Body of pancreas (tissue), 4 donors: ENCODE measurements around the gene KIAA0586. TPM values are rescaled to one million over a fixed set of nuclear protein-coding genes. Genes with fewer than 3 reads are reported as not detected.
"Not testable (repeated sequence)": the region's sequence is repeated elsewhere in the genome, so short reads cannot be mapped to it uniquely, and the experiment has no call there.

Experiments
- ATAC-seq: fragments of 150-250 bp; one replicate; pipeline ENCODE4 v1.9.1; 2016
- DNase-seq, 4 donors: peaks; one replicate each; pipeline ENCODE4 v3.0.0-alpha.2; 2019
- H3K27ac ChIP-seq, 4 donors: fragments of 200-600 bp; sonication (generic); 1 replicate in 3 of 4; 2 replicates in 1 of 4; pipeline versions ENCODE4 v1.5.1 to v1.6.1; 2016 to 2019; ENCODE audit warnings: mild to moderate bottlenecking in 1 of 4, mixed read lengths in 1 of 4, moderate library complexity in 1 of 4
- H3K27me3 ChIP-seq, 2 donors: fragments of 200-600 bp; sonication (generic); one replicate each; pipeline ENCODE4 v1.6.0; 2016; ENCODE audit warnings: mild to moderate bottlenecking in 1 of 2
- H3K36me3 ChIP-seq, 2 donors: fragments of 200-600 bp; sonication (generic); replicated peaks in 1 of 2; 2 replicates each; pipeline ENCODE4 v1.5.1; 2016; ENCODE audit warnings: low read depth in 2 of 2; ENCODE audit not compliant: insufficient read depth in 1 of 2
- H3K4me1 ChIP-seq: fragments of 200-600 bp; sonication (generic); one replicate; pipeline ENCODE4 v1.6.0; 2016
- H3K4me3 ChIP-seq, 2 donors: fragments of 200-600 bp; sonication (generic); 1 replicate in 1 of 2; 2 replicates in 1 of 2; pipeline ENCODE4 v1.5.1; 2016 to 2019
- H3K9me3 ChIP-seq, 3 donors: fragments of 200-600 bp; sonication (generic); 1 replicate in 2 of 3; 2 replicates in 1 of 3; pipeline ENCODE4 v1.5.1; 2016
- CTCF ChIP-seq, 7 experiments: fragments of 450-650 bp in 4 of 7; fragments of 200-600 bp in 3 of 7; sonication (generic) in 3 of 7; IDR thresholded peaks; one replicate each; pipeline ENCODE4 v1.5.1; 2016 to 2019; ENCODE audit warnings: antibody characterized with exemption in 7 of 7
- POLR2A ChIP-seq, 3 donors: fragments of 450-650 bp; IDR thresholded peaks; one replicate each; pipeline ENCODE4 v1.6.1; 2016; ENCODE audit warnings: antibody characterized with exemption in 3 of 3, mild to moderate bottlenecking in 2 of 3
- WGBS, 2 donors: methylation state at CpG; one replicate each; pipeline ENCODE4 v1.1.5; 2017; 5-methylcytosine and 5-hydroxymethylcytosine counted together
- intact Hi-C: fragments of 100-400 bp; cut with DNase I; formaldehyde crosslinking; loops from one replicate; pipeline ENCODE4 v1.15.1; 2023
- total RNA-seq, 2 donors: library from RNA; depleted of rRNA; stranded (reverse); fragments of >200 nt; gene quantifications; one replicate each; pipeline ENCODE4 v1.1.0, GENCODE V29; 2016

Gene KIAA0586
- total RNA-seq, 2 donors from 2014 or later, result 9.2 to 20.0 TPM

- intact Hi-C loops, result no loop called here
- no peak overlapping the region for H3K27ac ChIP-seq
- no peaks in the 10 kb centered on the region for H3K4me1 ChIP-seq
- DNase-seq (no peak), ATAC-seq (no peak)
- H3K36me3 ChIP-seq, result no peaks in the 10 kb centered on the region
- H3K27me3 ChIP-seq, result no peaks in the 10 kb centered on the region
- TF ChIP-seq POLR2A (IDR thresholded peaks at IDR 0.05), result no peak
- TF ChIP-seq CTCF (IDR thresholded peaks at IDR 0.05), result no peak
- H3K9me3 ChIP-seq, result no peaks in the 10 kb centered on the region
- no peak overlapping the region for H3K4me3 ChIP-seq
- 20 to 38% methylated on average over 1 of the region's 1 CpG for whole genome bisulfite sequencing, 2 donors
Measured at GRCh38 chr14:58575956-58576355, 148.4 kb downstream of the KIAA0586 start.

- ATAC-seq, DNase-seq, H3K4me3 ChIP-seq, H3K27ac ChIP-seq, intact Hi-C loops, H3K9me3 ChIP-seq, H3K27me3 ChIP-seq, H3K4me1 ChIP-seq, H3K36me3 ChIP-seq: not testable (repeated sequence)
Measured at GRCh38 chr14:58580035-58580434, 152.5 kb downstream of the KIAA0586 start.

DNA sequence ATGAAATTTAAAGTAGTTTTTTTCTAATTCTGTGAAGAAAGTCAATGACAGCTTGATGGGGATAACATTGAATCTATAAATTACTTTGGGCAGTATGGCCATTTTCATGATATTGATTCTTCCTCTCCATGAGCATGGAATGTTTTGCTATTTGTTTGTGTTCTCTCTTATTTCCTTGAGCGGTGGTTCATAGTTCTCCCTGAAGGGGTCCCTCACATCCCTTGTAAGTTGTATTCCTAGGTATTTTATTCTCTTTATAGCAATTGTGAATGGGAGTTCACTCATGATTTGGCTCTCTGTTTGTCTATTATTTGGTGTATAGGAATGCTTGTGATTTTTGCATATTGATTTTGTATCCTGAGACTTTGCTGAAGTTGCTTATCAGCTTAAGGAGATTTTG lies 153.9 kb downstream of the KIAA0586 start:
- H3K9me3 ChIP-seq, H3K27me3 ChIP-seq, H3K27ac ChIP-seq, H3K4me1 ChIP-seq, ATAC-seq, intact Hi-C loops, H3K36me3 ChIP-seq, DNase-seq, H3K4me3 ChIP-seq: not testable (repeated sequence)
- 79 to 88% methylated on average over 1 of the region's 1 CpG for WGBS, 2 donors

GRCh38 chr14:58584383-58584782 lies 156.9 kb downstream of the KIAA0586 start:
- 54 to 57% methylated on average over 1 of the region's 1 CpG for WGBS, 2 donors
- no peaks in the 10 kb centered on the region for H3K27me3 ChIP-seq
- DNase-seq, result no peak
- H3K27ac ChIP-seq, result no peak overlapping the region
- H3K9me3 ChIP-seq, result no peaks in the 10 kb centered on the region
- ATAC-seq, result no peak
- H3K4me3 ChIP-seq, result no peak overlapping the region
- no peaks in the 10 kb centered on the region for H3K36me3 ChIP-seq
- H3K4me1 ChIP-seq, result no peaks in the 10 kb centered on the region
- TF ChIP-seq CTCF (IDR thresholded peaks at IDR 0.05), result no peak
- TF ChIP-seq POLR2A (IDR thresholded peaks at IDR 0.05), result no peak
- intact Hi-C loops, result no loop called here

DNA sequence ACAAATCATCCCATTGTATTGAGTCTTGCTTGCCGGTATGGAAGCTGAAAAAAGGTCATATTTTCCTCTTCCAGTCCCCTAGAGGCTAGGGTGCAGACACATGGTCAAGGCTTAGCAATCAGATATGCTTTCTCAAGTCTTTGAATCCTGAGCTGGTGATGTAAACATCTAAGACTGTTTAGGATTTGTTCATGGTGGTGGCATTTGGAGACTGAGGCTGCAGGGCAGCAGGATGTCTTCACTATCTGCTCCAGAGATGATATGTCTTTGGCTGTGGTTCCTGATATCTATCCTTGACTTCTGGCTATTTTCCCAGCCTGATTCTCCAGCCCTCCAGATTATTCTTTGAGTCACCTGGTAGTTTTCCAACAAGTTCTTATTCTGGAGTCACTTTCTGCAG lies 159.8 kb downstream of the KIAA0586 start:
- Histone ChIP-seq H3K9me3 (no peaks in the 10 kb centered on the region), H3K27ac (no peak overlapping the region), H3K27me3 (no peaks in the 10 kb centered on the region), H3K4me3 (no peak overlapping the region), H3K36me3 (no peaks in the 10 kb centered on the region), H3K4me1 (no peaks in the 10 kb centered on the region)
- 50 to 72% methylated on average over 1 of the region's 1 CpG for WGBS, 2 donors
- no peak for TF ChIP-seq CTCF (IDR thresholded peaks at IDR 0.05)
- TF ChIP-seq POLR2A (IDR thresholded peaks at IDR 0.05), result no peak
- no peak for DNase-seq
- ATAC-seq, result no peak
- intact Hi-C loops, result no loop called here

DNA sequence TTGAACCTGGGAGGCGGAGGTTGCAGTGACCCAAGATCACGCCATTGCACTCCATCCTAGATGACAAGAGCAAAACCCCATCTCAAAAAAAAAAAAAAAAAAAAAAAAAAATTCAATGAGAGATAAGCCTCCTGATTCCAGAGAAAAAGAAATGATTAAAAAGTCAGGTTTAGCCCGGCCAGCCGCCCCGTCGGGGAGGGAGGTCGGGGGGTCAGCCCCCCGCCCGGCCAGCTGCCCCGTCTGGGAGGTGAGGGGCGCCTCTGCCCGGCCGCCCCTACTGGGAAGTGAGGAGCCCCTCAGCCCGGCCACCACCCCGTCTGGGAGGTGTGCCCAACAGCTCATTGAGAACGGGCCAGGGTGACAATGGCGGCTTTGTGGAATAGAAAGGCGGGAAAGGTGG lies 160.8 kb downstream of the KIAA0586 start:
- WGBS, 2 donors, result 80 to 86% methylated on average over 10 to 18 of the region's 18 CpGs

More for the DNA sequence above, 160.8 kb downstream of the KIAA0586 start:
- H3K27me3 ChIP-seq, H3K9me3 ChIP-seq, H3K36me3 ChIP-seq, intact Hi-C loops, ATAC-seq, DNase-seq, H3K27ac ChIP-seq, H3K4me1 ChIP-seq, H3K4me3 ChIP-seq: not testable (repeated sequence)
